Heart left ventricle (tissue), 16 donors: ENCODE measurements around the gene VWA8. TPM values are rescaled to one million over a fixed set of nuclear protein-coding genes. Genes with fewer than 3 reads are reported as not detected.
"Not testable (repeated sequence)": the region's sequence is repeated elsewhere in the genome, so short reads cannot be mapped to it uniquely, and the experiment has no call there.

ENCODE experiments used
- ATAC-seq, 4 donors: fragments of 200-7000 bp; cut with Tn5 transposase; one replicate each; pipeline ENCODE4 v1.9.1; 2020 to 2022; ENCODE audit warnings: moderate library complexity in 4 of 4, mild to moderate bottlenecking in 3 of 4, moderate number of reproducible peaks in 1 of 4
- DNase-seq, 5 donors: peaks; one replicate each; pipeline ENCODE4 v3.0.0-alpha.2; 2020
- H3K27ac ChIP-seq, 12 donors: fragments of 200-600 bp; sonication (generic) in 4 of 12; one replicate each; pipeline versions ENCODE4 v1.5.0 to v1.8.0; 2016 to 2022; ENCODE audit warnings: mild to moderate bottlenecking in 2 of 12
- H3K27me3 ChIP-seq, 9 donors: fragments of 200-600 bp; sonication (generic) in 2 of 9; one replicate each; pipeline versions ENCODE4 v1.5.1 to v1.8.0; 2016 to 2022; ENCODE audit warnings: mild to moderate bottlenecking in 3 of 9
- H3K36me3 ChIP-seq, 9 donors: fragments of 200-600 bp; sonication (generic) in 2 of 9; one replicate each; pipeline versions ENCODE4 v1.5.0 to v1.8.0; 2018 to 2022; ENCODE audit warnings: mild to moderate bottlenecking in 2 of 9
- H3K4me1 ChIP-seq, 12 donors: fragments of 200-600 bp; sonication (generic) in 4 of 12; one replicate each; pipeline versions ENCODE4 v1.5.0 to v1.8.0; 2016 to 2022; ENCODE audit warnings: mild to moderate bottlenecking in 3 of 12
- H3K4me3 ChIP-seq, 12 donors: fragments of 200-600 bp; sonication (generic) in 4 of 12; one replicate each; pipeline versions ENCODE4 v1.5.0 to v1.8.0; 2017 to 2022; ENCODE audit warnings: mild to moderate bottlenecking in 9 of 12, moderate library complexity in 4 of 12
- H3K9me3 ChIP-seq, 12 donors: fragments of 200-600 bp; sonication (generic) in 4 of 12; one replicate each; pipeline versions ENCODE4 v1.5.0 to v1.8.0; 2016 to 2022; ENCODE audit warnings: mild to moderate bottlenecking in 1 of 12
- POLR2A ChIP-seq, 2 donors: fragments of 450-650 bp; IDR thresholded peaks; one replicate each; pipeline ENCODE4 v1.6.1; 2017; ENCODE audit warnings: antibody characterized with exemption in 2 of 2, mild to moderate bottlenecking in 2 of 2, moderate library complexity in 2 of 2
- WGBS, 4 donors: extraction: QIAGEN DNeasy Blood & Tissue Kit in 2 of 4; methylation state at CpG; one replicate each; pipeline versions ENCODE4 v1.1.5 to v1.1.7; 2013 to 2018; 5-methylcytosine and 5-hydroxymethylcytosine counted together
- intact Hi-C, 10 donors: fragments of 100-400 bp; cut with DNase I; formaldehyde crosslinking; loops; one replicate each; pipeline versions ENCODE4 v1.11.1 to v1.14.2; 2022
- polyA plus RNA-seq, 2 donors: library from polyadenylated mRNA; stranded (reverse); fragments of 200-250 nt; gene quantifications; one replicate each; pipeline ENCODE4 v1.2.3, GENCODE V29; 2013
- total RNA-seq, 9 donors: library from RNA; depleted of rRNA in 2 of 9; stranded (reverse); fragments of >200 nt in 2 of 9; fragmentation: NEBNext Ultra II Directional in 3 of 9; extraction: Animal tissue kit (Norgen Biotek cat#: 25700) in 3 of 9; gene quantifications; one replicate each; pipeline versions ENCODE4 v1.1.0 to v1.2.4, GENCODE V29; 2016 to 2023
- TF ChIP-seq, protein P1 (sequence below), 12 donors: fragments of 200-600 bp; sonication (generic) in 4 of 12; IDR thresholded peaks; one replicate each; pipeline versions ENCODE4 v1.5.0 to v1.8.0; 2018 to 2022; ENCODE audit warnings: antibody characterized with exemption in 12 of 12, mild to moderate bottlenecking in 5 of 12
- donor health status: ischemic (EF 13 %, LVEDD 7.1; RV severe dilation, severe dysfunction).
- donor health status: healthy with polysubstance abuse.
- donor health status: DM: no; HTN: yes; CAD: no.
- donor health status: DM: no; HTN: no; CAD: no.
- donor health status: ischemic (EF 25% LVEDD 6.9; RV normal size, moderate dysfunction).
- donor health status: ischemic (EF 25% LVEDD 5.7; RV mildly dilated, moderate dysfunction).
- donor health status: healthy.
- donor health status: DM: yes; HTN: yes; CAD: no.
- donor health status: ischemic (EF 35%, LVEDD 5.7; RV mildly dilated, moderate dysfunction).
- donor health status: nonischemic (EF 11% LVEDD 7.7; RV severe dilation, severe dysfunction).
- donor health status: DM: yes; HTN: yes; CAD: no.
- donor health status: PGD.
- donor health status: ischemic (EF 29% LVEDD 5.4; RV normal size, mild dysfunction).
- donor health status: nonischemic (EF 23%, LVEDD 6.1; RV moderate dilation, normal function).

VWA8 gene
- total and polyA plus RNA-seq, 11 donors, result 12.1 to 64.1 (median 41.8) TPM

DNA sequence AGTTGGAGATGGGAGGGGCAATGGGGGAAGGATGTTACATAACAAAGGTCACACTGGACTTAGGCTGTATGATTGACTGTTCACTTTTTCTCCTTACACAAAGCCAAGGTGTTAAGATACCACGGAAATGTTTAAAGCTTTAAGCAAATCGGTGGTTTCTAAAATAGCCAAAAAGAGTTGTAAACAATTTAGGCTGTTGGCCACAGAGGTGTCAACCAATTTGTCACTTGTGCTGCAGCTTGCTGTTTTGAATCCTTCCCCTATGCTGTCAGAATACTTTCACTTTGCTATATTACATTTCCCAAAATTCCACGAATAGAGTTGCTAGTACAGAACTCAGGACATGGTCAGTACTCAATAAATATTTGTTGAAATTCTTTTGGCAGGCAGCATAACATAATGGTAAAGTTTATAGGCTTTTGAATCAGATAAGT is 149.3 kb downstream of the VWA8 start:
- WGBS, 4 donors, result 26 to 33% (median 30%) methylated on average over 3 of the region's 3 CpGs
- intact Hi-C loops, result no loop called here
- Histone ChIP-seq H3K4me3 (peak overlapping the region in 1 of 12 donors; percentile 19), H3K27me3 (no peaks in the 10 kb centered on the region), H3K4me1 (peaks cover 0 to 20% (median 13%) of the 10 kb centered on the region in 12 donors), H3K9me3 (peaks cover 0 to 8% (median 0%) of the 10 kb centered on the region in 12 donors), H3K36me3 (peaks cover 0 to 57% (median 31%) of the 10 kb centered on the region in 9 donors), H3K27ac (peak overlapping the region in 8 of 12 donors; percentile 8 to 70 (median 52))
- DNase-seq, result no peak
- no peak for TF ChIP-seq POLR2A (IDR thresholded peaks at IDR 0.05)
- TF ChIP-seq, protein P1, sequence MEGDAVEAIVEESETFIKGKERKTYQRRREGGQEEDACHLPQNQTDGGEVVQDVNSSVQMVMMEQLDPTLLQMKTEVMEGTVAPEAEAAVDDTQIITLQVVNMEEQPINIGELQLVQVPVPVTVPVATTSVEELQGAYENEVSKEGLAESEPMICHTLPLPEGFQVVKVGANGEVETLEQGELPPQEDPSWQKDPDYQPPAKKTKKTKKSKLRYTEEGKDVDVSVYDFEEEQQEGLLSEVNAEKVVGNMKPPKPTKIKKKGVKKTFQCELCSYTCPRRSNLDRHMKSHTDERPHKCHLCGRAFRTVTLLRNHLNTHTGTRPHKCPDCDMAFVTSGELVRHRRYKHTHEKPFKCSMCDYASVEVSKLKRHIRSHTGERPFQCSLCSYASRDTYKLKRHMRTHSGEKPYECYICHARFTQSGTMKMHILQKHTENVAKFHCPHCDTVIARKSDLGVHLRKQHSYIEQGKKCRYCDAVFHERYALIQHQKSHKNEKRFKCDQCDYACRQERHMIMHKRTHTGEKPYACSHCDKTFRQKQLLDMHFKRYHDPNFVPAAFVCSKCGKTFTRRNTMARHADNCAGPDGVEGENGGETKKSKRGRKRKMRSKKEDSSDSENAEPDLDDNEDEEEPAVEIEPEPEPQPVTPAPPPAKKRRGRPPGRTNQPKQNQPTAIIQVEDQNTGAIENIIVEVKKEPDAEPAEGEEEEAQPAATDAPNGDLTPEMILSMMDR (IDR thresholded peaks at IDR 0.05), result no peak
- ATAC-seq, result peak in 3 of 4 donors; percentile 14 to 70 (median 51)

DNA sequence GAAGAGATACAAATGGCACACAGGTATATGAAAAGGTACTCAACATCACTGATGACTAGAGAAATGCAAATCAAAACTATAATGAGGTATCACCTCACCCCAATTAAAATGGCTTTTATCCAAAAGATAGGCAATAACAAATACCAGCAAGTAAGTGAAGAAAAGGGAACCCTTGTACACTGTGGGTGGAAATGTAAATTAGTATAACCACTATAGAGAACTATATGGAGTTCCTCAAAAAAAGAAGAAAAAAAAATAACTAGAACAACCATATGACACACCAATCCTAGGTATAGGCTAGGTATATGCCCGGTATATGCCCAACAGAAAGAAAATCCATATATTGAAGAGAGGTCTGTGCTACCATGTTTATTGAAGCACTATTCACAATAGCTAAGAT is 150.9 kb downstream of the VWA8 start:
- intact Hi-C loops, result no loop called here
- TF ChIP-seq POLR2A (IDR thresholded peaks at IDR 0.05), result no peak
- TF ChIP-seq, protein P1 (IDR thresholded peaks at IDR 0.05), result no peak

DNA sequence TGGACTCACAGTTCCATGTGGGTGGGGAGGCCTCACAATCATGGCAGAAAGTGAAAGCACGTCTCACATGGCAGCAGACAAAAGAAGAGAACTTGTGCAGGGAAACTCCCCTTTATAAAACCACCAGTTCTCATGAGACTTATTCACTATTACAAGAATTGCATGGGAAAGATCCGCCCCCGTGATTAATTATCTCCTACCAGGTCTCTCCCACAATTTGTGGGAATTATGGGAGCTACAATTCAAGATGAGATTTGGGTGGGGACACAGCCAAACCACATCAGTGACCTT is 157.5 kb downstream of the VWA8 start:
- H3K4me3 ChIP-seq, H3K27me3 ChIP-seq, ATAC-seq, H3K4me1 ChIP-seq, H3K9me3 ChIP-seq, intact Hi-C loops, DNase-seq, H3K27ac ChIP-seq: not testable (repeated sequence)
- peaks cover 0 to 54% (median 6%) of the 10 kb centered on the region in 9 donors for H3K36me3 ChIP-seq
- 90 to 98% (median 96%) methylated on average over 3 of the region's 3 CpGs for WGBS, 4 donors

More for the DNA sequence above, 150.9 kb downstream of the VWA8 start:
- Histone ChIP-seq H3K4me1 (peaks cover 0 to 20% (median 13%) of the 10 kb centered on the region in 12 donors), H3K27me3 (no peaks in the 10 kb centered on the region), H3K9me3 (peaks cover 0 to under 1% (median 0%) of the 10 kb centered on the region in 12 donors), H3K4me3 (no peak overlapping the region), H3K36me3 (peaks cover 0 to 56% (median 20%) of the 10 kb centered on the region in 9 donors), H3K27ac (no peak overlapping the region)
- ATAC-seq (no peak), DNase-seq (no peak)
- 92 to 100% (median 98%) methylated on average over 1 of the region's 1 CpG for WGBS, 4 donors

DNA sequence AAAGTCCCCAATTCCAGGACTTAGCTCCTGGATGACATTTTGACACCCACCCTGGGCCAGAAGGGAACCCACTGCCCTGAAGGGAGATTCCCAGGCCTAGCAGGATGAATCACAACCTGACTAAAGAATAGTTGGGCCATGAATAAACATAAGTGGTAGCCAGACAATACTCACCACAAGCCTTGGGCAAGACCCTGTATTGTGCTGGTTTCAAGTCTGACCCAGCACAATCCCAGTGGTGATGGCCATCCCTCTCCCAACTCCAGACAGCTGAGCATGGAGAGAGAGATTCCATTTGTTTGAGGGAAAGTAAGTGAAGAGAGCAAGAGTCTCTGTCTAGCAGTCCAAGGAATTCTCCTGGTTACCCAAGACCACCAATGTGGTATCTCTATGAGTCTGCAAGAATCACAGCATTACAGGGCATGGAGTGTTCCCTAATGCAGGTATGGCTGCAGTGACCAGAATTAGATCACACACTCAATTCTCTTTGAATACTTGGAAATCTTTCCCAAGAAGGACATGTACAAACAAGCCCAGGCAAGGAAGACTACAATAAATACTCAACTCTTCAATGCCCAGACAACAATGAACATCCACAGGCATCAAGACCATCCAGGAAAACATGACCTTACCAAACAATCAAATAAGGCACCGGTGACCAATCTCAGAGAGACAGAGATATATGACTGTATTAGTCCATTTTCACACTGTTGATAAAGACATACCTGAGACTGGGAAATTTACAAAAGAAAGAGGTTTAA is 158.0 kb downstream of the VWA8 start:
- TF ChIP-seq, protein P1 (IDR thresholded peaks at IDR 0.05), result no peak
- TF ChIP-seq POLR2A (IDR thresholded peaks at IDR 0.05), result no peak
- Histone ChIP-seq H3K9me3 (peaks cover 0 to 7% (median 0%) of the 10 kb centered on the region in 12 donors), H3K27me3 (no peaks in the 10 kb centered on the region), H3K4me1 (peaks cover 0 to 4% (median 0%) of the 10 kb centered on the region in 12 donors), H3K27ac (no peak overlapping the region), H3K36me3 (peaks cover 0 to 54% (median 6%) of the 10 kb centered on the region in 9 donors), H3K4me3 (no peak overlapping the region)
- intact Hi-C loops, result no loop called here
- DNase-seq, result no peak
- peak in 1 of 4 donors; percentile 33 for ATAC-seq
- 98 to 100% (median 99%) methylated on average over 1 of the region's 1 CpG for WGBS, 4 donors
